Nephron progenitor cell (in vitro differentiated cells): ENCODE measurements around the gene UHRF1.

Source experiments
- DNase-seq: peaks from one replicate; pipeline ENCODE4 v3.0.0; 2021
- H3K27ac Mint-ChIP-seq: 2 replicates; pipeline ENCODE4 v1.8.0; 2021; ENCODE audit warnings: mild to moderate bottlenecking, moderate library complexity, mixed read lengths
- H3K27me3 Mint-ChIP-seq: 2 replicates; pipeline ENCODE4 v1.8.0; 2021; ENCODE audit warnings: mild to moderate bottlenecking, low read depth, mixed read lengths; ENCODE audit not compliant: poor library complexity
- H3K36me3 Mint-ChIP-seq: 2 replicates; pipeline ENCODE4 v1.8.0; 2021; ENCODE audit warnings: low read depth, mixed read lengths
- H3K4me1 Mint-ChIP-seq: 2 replicates; pipeline ENCODE4 v1.8.0; 2021; ENCODE audit warnings: mixed read lengths
- H3K4me3 Mint-ChIP-seq: 2 replicates; pipeline ENCODE4 v1.8.0; 2021; ENCODE audit warnings: mild to moderate bottlenecking, moderate library complexity, mixed read lengths
- H3K9me3 Mint-ChIP-seq: 2 replicates; pipeline ENCODE4 v1.8.0; 2021; ENCODE audit warnings: mild to moderate bottlenecking, moderate library complexity, mixed read lengths
- CTCF ChIP-seq: fragments of 200-600 bp; sonication (generic); IDR thresholded peaks from 2 replicates; pipeline ENCODE4 v1.5.0; 2021; ENCODE audit warnings: antibody characterized with exemption

The UHRF1 gene

GRCh38 chr19:4976401-4977298, 67.3 kb downstream of the UHRF1 start:
- Mint-ChIP-seq H3K4me1 (peaks cover 69% of the 10 kb centered on the region), H3K36me3 (peaks cover 6% of the 10 kb centered on the region), H3K27me3 (no peaks in the 10 kb centered on the region), H3K9me3 (no peaks in the 10 kb centered on the region), H3K4me3 (peak overlapping the region; percentile 59), H3K27ac (peak overlapping the region; percentile 95)
- no peak for DNase-seq
- TF ChIP-seq CTCF = no peak

GRCh38 chr19:4977299-4978174, 68.2 kb downstream of the UHRF1 start:
- Mint-ChIP-seq H3K4me3 (peak overlapping the region; percentile 59), H3K9me3 (no peaks in the 10 kb centered on the region), H3K4me1 (peaks cover 63% of the 10 kb centered on the region), H3K36me3 (peaks cover 6% of the 10 kb centered on the region), H3K27me3 (no peaks in the 10 kb centered on the region), H3K27ac (peak overlapping the region; percentile 95)
- TF ChIP-seq CTCF = no peak
- DNase-seq = no peak

- Mint-ChIP-seq H3K4me3 (no peak overlapping the region), H3K9me3 (no peaks in the 10 kb centered on the region), H3K4me1 (peaks cover 70% of the 10 kb centered on the region), H3K36me3 (peaks cover 6% of the 10 kb centered on the region), H3K27ac (peak overlapping the region; percentile 54), H3K27me3 (no peaks in the 10 kb centered on the region)
- DNase-seq = no peak
- TF ChIP-seq CTCF = no peak
Observed at GRCh38 chr19:4979211-4979807, 70.0 kb downstream of the UHRF1 start.

- H3K27ac Mint-ChIP-seq = peak overlapping the region; percentile 19
- no peak for DNase-seq
- no peak overlapping the region for H3K4me3 Mint-ChIP-seq
- no peaks in the 10 kb centered on the region for H3K27me3 Mint-ChIP-seq
- peaks cover 2% of the 10 kb centered on the region for H3K36me3 Mint-ChIP-seq
- peaks cover 70% of the 10 kb centered on the region for H3K4me1 Mint-ChIP-seq
- no peak for TF ChIP-seq CTCF
- H3K9me3 Mint-ChIP-seq = no peaks in the 10 kb centered on the region
Observed at GRCh38 chr19:4980067-4980466, 70.8 kb downstream of the UHRF1 start.

- Mint-ChIP-seq H3K4me3 (no peak overlapping the region), H3K27ac (peak overlapping the region; percentile 85), H3K9me3 (no peaks in the 10 kb centered on the region), H3K4me1 (peaks cover 75% of the 10 kb centered on the region), H3K36me3 (no peaks in the 10 kb centered on the region), H3K27me3 (no peaks in the 10 kb centered on the region)
- no peak for TF ChIP-seq CTCF
- DNase-seq = no peak
Observed at GRCh38 chr19:4980838-4981680, 71.8 kb downstream of the UHRF1 start.
